GM19372 (cell line): ENCODE measurements around the gene PRPF40B.
"Not testable (repeated sequence)": the region's sequence is repeated elsewhere in the genome, so short reads cannot be mapped to it uniquely, and the experiment has no call there.

Experiments used
- ATAC-seq: cut with Tn5 transposase; IDR thresholded peaks from one replicate; pipeline ENCODE4 v1.9.1; 2021; ENCODE audit warnings: mild to moderate bottlenecking, low read depth, moderate library complexity; ENCODE audit not compliant: unreplicated experiment

Gene PRPF40B

GRCh38 chr12:49609059-49609874 is 14.1 kb upstream of the PRPF40B start:
- ATAC-seq = no peak

DNA sequence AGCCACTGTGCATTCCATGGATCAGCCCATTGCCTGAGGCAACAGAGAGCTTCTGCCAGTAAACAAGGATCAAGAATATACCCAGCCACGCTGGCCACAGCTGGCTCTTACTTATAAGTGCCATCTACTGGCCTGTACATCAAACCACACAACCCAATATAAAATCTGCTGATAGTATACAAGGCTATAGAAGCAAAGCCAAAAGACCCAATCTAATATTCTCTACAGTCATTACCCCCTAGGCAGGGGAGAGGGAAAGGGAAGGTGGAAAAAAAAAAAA is 13.5 kb upstream of the PRPF40B start:
- no peak for ATAC-seq

GRCh38 chr12:49610785-49611184 is 12.6 kb upstream of the PRPF40B start:
- ATAC-seq = not testable (repeated sequence)

DNA sequence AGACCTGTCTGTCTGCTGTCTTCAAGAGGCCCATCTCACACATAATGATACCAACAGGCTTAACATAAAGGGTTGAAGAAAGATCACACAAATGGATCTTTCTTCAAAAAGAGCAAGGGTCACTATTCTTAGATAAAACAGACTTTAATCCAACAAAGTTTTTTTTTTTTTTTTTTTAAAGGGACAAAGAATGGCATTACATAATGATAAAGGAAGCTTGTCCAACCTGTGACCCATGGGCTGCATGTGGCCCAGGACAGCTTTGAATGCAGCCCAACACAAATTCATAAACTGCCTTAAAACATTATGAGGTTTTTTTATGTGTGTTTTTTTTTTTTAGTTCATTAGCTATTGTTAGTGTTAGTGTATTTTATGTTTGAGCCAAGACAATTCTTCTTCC is 11.2 kb upstream of the PRPF40B start:
- ATAC-seq = no peak

DNA sequence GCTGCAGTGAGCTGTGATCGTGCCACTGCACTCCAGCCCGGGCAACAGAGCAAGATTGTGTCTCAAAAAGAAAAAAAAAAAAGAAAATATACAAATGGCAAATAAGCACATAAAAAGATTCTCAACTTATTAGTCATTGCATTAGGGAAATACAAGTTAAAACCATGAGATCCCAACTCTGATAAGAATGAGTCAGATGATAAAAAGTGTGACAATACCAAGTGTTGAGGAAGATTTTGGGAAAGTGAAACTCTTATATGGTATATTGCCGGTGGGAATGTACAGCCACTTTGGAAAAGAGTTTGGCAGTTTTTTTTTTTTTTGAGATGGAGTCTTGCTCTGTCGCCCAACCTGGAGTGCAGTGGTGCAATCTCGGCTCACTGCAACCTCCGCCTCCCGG is 7.6 kb upstream of the PRPF40B start:
- no peak for ATAC-seq

- ATAC-seq = no peak
These were observed 6.7 kb upstream of the PRPF40B start for GRCh38 chr12:49616533-49617219.

GRCh38 chr12:49618576-49618975 is 4.8 kb upstream of the PRPF40B start:
- ATAC-seq = no peak

DNA sequence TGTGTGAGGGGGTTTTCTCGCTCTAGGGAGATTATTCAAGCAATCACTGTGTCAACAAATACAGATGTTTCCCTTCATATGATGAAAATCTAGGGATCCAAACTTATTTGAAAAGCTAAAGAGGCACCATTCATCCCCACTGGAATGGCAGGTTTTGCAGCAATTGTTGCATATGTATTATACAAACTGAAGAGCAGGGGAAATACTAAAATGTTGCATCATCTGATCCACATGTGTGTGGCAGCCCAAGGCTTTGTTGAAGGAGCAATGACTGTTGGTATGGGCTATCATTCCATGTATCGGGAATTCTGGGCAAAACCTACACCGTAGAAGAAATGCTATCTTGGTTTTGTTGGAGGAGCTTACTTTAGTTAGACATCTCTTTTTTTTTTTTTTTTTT is 4.1 kb upstream of the PRPF40B start:
- ATAC-seq = no peak

- ATAC-seq = no peak
These were observed 1.5 kb upstream of the PRPF40B start for GRCh38 chr12:49621651-49622500.

GRCh38 chr12:49622501-49623141 is 740 bp upstream of the PRPF40B start:
- peak; percentile 7 for ATAC-seq

GRCh38 chr12:49624921-49625577 is 1.7 kb downstream of the PRPF40B start:
- ATAC-seq = no peak

DNA sequence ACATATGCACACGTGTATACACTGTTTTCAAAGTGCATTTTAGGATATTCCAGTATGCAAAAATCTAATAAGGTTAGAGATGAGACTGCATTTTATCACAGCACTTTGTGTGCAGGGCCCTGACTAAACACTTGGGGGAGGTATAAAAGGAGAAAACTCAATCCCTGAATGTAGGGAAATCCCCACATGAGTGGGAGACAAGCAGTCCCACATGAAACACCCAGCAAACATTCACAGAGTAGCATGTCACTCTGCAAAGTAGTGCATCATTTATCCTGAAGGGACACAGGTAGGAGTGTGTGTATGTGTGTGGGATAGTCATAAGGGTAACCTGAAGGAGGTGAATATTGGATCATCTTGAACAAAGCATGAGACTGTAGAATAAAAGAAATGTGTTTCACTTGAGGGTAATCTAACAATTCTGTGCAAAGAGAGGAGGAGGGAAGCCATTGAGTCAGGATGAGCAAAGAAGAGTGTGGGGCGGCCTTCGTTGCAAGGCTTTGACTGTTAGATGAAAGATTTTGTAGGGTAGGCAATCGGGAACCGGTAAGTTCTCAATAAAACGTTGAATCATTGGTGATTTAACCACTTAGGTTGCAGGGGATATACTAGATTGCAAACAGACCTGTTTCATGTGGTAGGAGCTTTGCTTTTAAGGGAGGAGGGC is 2.9 kb downstream of the PRPF40B start:
- ATAC-seq = no peak

DNA sequence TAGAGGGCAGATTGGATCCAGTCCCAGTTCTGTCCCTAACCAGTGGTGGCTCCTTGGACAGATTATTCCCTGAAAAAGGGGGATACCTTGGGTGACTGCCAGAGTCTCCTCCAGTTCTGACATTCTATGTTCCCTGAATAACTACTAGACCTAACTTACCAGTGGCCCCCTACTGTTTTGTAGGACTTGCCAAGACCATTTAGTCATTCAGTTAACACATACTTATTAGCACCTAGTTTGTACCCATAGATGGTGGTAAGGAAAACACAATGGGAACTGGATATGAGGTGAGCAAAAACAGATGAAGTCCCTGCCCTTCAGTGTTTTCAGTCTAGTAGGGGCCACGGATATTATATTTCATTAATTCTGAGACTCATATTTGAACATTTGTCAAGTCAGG is 3.5 kb downstream of the PRPF40B start:
- ATAC-seq = no peak

DNA sequence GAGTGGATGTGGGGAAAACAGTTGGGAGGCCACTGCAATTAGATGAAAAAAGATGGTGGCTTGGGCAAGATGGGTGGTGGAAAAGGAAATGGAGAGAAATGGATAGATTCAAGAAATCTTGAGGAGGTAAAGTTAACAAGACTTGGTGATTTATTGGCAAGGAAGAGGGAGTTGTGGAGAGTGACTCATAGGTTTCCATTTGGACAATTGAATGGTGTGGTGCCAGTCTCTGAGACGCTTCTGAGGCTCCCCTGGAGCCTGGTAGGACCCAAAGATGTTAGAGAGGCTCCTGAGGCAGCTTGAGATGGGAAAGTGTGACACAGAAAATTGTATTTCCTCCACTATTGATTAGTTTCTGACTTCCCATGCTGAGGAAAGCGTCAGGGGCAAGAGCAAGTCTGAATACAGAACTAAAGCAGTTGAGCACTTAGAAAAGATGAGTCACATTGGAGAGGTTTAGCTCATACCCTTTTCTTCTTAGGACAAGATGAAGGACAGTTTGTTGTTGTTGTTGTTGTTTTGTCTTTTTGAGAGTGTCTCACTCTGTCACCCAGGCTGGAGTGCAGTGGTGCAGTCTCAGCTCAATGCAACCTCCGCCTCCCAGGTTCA is 4.5 kb downstream of the PRPF40B start:
- ATAC-seq = no peak

- no peak for ATAC-seq
These were observed 8.1 kb downstream of the PRPF40B start for GRCh38 chr12:49631336-49631907.

DNA sequence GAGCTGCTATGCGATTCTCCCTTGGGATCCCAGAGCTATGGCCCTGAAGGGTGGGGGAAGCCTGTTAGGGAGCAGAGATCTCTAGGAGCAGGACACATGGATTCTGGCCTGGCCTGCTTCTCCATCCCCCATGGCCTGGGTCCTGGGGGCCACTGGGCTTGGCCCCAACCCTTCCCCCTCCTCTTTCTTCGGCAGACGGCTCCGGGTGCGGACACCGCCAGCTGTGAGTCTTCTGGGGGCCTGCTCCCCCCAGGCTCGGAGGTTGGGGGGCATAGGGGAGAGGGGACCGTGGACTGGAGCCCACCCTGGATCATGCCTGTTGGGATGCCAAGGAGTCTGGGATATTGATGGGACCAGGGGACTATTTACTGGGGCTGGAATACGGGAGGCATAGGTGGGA is 9.0 kb downstream of the PRPF40B start:
- ATAC-seq = no peak

- no peak for ATAC-seq
These were observed 9.8 kb downstream of the PRPF40B start for GRCh38 chr12:49632986-49633702.

DNA sequence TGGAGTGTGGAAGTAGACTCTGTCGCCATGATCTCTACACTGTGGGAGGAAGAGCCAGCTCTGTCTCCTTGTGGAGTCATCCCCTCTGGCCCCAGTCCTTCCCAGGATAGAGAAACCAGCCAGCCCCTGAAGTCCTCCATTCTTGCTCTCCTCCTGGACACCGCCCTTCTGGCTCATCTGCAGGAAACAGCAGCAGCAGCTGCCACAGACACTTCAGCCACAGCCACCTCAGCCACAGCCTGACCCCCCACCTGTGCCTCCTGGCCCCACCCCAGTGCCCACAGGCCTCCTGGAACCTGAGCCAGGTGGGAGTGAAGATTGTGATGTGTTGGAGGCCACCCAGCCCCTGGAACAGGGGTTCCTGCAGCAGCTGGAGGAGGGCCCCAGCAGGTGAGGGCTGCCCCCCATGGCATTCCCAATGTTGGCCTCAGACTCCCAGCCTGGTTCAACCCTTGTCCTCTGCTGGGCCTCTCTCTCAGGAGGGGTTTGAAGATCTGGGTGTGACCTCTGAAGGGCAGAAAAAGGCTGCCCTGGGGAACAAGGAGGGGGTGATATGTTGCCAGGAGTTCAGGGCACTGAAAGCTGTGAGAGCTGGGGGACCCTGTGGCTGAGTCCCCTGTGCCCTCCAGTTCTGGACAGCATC is 10.5 kb downstream of the PRPF40B start:
- ATAC-seq = no peak
